Astrocyte (in vitro differentiated cells and primary cell): ENCODE data around the gene FAXC.

Experiments used
- EZH2 ChIP-seq: IDR thresholded peaks from 2 replicates; pipeline ENCODE4 v1.6.1; 2012; ENCODE audit warnings: mild to moderate bottlenecking, low read length, inconsistent platforms; ENCODE audit not compliant: insufficient read depth
- TF ChIP-seq, protein P1 (sequence below): IDR thresholded peaks from 2 replicates; pipeline ENCODE4 v1.5.1; 2011; ENCODE audit warnings: low read depth, mild to moderate bottlenecking, inconsistent platforms, low read length, moderate library complexity; ENCODE audit not compliant: insufficient read depth

GRCh38 chr6:99312354-99312753, 37.1 kb downstream of the FAXC start:
- TF ChIP-seq, protein P1, sequence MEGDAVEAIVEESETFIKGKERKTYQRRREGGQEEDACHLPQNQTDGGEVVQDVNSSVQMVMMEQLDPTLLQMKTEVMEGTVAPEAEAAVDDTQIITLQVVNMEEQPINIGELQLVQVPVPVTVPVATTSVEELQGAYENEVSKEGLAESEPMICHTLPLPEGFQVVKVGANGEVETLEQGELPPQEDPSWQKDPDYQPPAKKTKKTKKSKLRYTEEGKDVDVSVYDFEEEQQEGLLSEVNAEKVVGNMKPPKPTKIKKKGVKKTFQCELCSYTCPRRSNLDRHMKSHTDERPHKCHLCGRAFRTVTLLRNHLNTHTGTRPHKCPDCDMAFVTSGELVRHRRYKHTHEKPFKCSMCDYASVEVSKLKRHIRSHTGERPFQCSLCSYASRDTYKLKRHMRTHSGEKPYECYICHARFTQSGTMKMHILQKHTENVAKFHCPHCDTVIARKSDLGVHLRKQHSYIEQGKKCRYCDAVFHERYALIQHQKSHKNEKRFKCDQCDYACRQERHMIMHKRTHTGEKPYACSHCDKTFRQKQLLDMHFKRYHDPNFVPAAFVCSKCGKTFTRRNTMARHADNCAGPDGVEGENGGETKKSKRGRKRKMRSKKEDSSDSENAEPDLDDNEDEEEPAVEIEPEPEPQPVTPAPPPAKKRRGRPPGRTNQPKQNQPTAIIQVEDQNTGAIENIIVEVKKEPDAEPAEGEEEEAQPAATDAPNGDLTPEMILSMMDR = no peak
- TF ChIP-seq EZH2 = no peak
